Keratinocyte (primary cell): Measurements from ENCODE around the gene GDF11.

Experiments
- EZH2 ChIP-seq: IDR thresholded peaks from one replicate; pipeline ENCODE4 v1.6.1; 2012; ENCODE audit warnings: inconsistent platforms, mild to moderate bottlenecking, low read length, moderate library complexity
- TF ChIP-seq, protein P1 (sequence below), 3 experiments: IDR thresholded peaks in 1 of 3; conservative IDR thresholded peaks in 1 of 3; optimal IDR thresholded peaks in 1 of 3; 2 replicates in 2 of 3; 3 replicates in 1 of 3; pipeline versions ENCODE3 to v1.5.1; 2011; ENCODE audit warnings: low read length in 3 of 3, mild to moderate bottlenecking in 3 of 3, moderate library complexity in 2 of 3, control low read depth in 1 of 3, inconsistent platforms in 1 of 3; ENCODE audit not compliant: insufficient read depth in 2 of 3; ENCODE audit errors: extremely low read depth in 1 of 3

DNA sequence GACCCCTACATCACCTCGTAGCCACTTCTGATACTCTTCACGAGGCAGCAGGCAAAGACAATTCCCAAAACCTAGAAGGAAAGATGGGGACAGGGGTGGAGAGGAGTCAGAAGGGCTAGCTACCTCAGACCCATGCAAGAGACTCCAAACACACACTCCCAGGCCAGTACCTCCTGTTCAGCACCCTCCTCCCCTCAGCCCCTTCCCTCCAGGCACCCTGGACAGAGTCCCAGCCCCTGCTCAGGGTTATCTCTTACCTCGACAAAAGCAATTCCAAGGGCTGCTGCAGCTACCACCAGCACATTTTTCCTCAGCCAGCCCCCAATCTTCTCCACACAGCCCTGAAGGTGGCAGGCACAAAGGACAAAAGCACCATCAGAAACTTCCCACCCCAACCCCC is 17.4 kb upstream of the GDF11 start:
- TF ChIP-seq, protein P1, sequence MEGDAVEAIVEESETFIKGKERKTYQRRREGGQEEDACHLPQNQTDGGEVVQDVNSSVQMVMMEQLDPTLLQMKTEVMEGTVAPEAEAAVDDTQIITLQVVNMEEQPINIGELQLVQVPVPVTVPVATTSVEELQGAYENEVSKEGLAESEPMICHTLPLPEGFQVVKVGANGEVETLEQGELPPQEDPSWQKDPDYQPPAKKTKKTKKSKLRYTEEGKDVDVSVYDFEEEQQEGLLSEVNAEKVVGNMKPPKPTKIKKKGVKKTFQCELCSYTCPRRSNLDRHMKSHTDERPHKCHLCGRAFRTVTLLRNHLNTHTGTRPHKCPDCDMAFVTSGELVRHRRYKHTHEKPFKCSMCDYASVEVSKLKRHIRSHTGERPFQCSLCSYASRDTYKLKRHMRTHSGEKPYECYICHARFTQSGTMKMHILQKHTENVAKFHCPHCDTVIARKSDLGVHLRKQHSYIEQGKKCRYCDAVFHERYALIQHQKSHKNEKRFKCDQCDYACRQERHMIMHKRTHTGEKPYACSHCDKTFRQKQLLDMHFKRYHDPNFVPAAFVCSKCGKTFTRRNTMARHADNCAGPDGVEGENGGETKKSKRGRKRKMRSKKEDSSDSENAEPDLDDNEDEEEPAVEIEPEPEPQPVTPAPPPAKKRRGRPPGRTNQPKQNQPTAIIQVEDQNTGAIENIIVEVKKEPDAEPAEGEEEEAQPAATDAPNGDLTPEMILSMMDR (optimal IDR thresholded peaks at IDR 0.05 in 1 of 3, IDR thresholded peaks at IDR 0.05 in 1 of 3, conservative IDR thresholded peaks at IDR 0.05 in 1 of 3; ENCODE audit: extremely low read depth in 1 of 3, insufficient read depth in 2 of 3, low read length in 3 of 3), result no peak
- TF ChIP-seq EZH2, result no peak
